Keratinocyte (primary cell): Measurements from ENCODE around the gene FSIP1. TPM values are rescaled to one million over a fixed set of nuclear protein-coding genes. Genes with fewer than 3 reads are reported as not detected.

Experiments used
- DNase-seq: peaks from one replicate; pipeline ENCODE4 v3.0.0-alpha.2; 2011; ENCODE audit warnings: low read depth, missing footprints, low spot score
- FAIRE-seq: peaks from 2 replicates; lab custom pipeline; 2011; peaks lifted over from hg19 to GRCh38; lab: Jason Lieb, UNC
- H2AFZ ChIP-seq: 2 replicates; pipeline ENCODE4 v1.6.0; 2012; ENCODE audit warnings: low read length, control low read depth, inconsistent platforms; ENCODE audit not compliant: control insufficient read depth
- H3K27ac ChIP-seq: 2 replicates; pipeline ENCODE4 v1.5.1; 2011; ENCODE audit warnings: low read length; ENCODE audit not compliant: control insufficient read depth, insufficient read depth
- H3K27me3 ChIP-seq: 3 replicates; pipeline ENCODE4 v1.6.0; 2011; ENCODE audit warnings: low read length; ENCODE audit not compliant: control insufficient read depth, insufficient read depth; ENCODE audit errors: extremely low read depth
- H3K36me3 ChIP-seq, 2 experiments: 2 replicates in 1 of 2; 3 replicates in 1 of 2; pipeline ENCODE4 v1.5.1; 2011; ENCODE audit warnings: low read length in 2 of 2, mild to moderate bottlenecking in 1 of 2; ENCODE audit not compliant: control insufficient read depth in 2 of 2, insufficient read depth in 2 of 2; ENCODE audit errors: extremely low read depth in 1 of 2
- H3K4me1 ChIP-seq: 3 replicates; pipeline ENCODE4 v1.5.1; 2011; ENCODE audit warnings: low read length; ENCODE audit not compliant: control insufficient read depth, insufficient read depth; ENCODE audit errors: extremely low read depth
- H3K4me2 ChIP-seq: 3 replicates; pipeline ENCODE4 v1.6.0; 2011; ENCODE audit warnings: low read depth, low read length; ENCODE audit not compliant: control insufficient read depth, insufficient read depth; ENCODE audit errors: extremely low read depth
- H3K4me3 ChIP-seq, 3 experiments: fragments of 200-600 bp in 1 of 3; sonication (generic) in 1 of 3; 2 replicates in 2 of 3; 3 replicates in 1 of 3; pipeline ENCODE4 v1.5.1; 2011 to 2016; ENCODE audit warnings: low read length in 3 of 3, mild to moderate bottlenecking in 3 of 3, control low read depth in 2 of 3, inconsistent platforms in 1 of 3, low read depth in 1 of 3, mixed read lengths in 1 of 3, mixed run types in 1 of 3, moderate library complexity in 1 of 3; ENCODE audit not compliant: control insufficient read depth in 2 of 3, insufficient read depth in 2 of 3; ENCODE audit errors: extremely low read depth in 1 of 3
- H3K79me2 ChIP-seq: 2 replicates; pipeline ENCODE4 v1.6.0; 2012; ENCODE audit warnings: low read length; ENCODE audit not compliant: control insufficient read depth, insufficient read depth
- H3K9ac ChIP-seq: 3 replicates; pipeline ENCODE4 v1.6.0; 2011; ENCODE audit warnings: low read length; ENCODE audit not compliant: control insufficient read depth, insufficient read depth; ENCODE audit errors: extremely low read depth
- H3K9me1 ChIP-seq: 3 replicates; pipeline ENCODE4 v1.6.0; 2011; ENCODE audit warnings: low read length; ENCODE audit not compliant: control insufficient read depth, insufficient read depth; ENCODE audit errors: extremely low read depth
- H3K9me3 ChIP-seq: 2 replicates; pipeline ENCODE4 v1.5.1; 2012; ENCODE audit warnings: low read depth, low read length; ENCODE audit not compliant: control insufficient read depth
- H4K20me1 ChIP-seq: 3 replicates; pipeline ENCODE4 v1.6.0; 2011; ENCODE audit warnings: low read length; ENCODE audit not compliant: control insufficient read depth, insufficient read depth; ENCODE audit errors: extremely low read depth
- CTCF ChIP-seq, 3 experiments: IDR thresholded peaks in 1 of 3; conservative IDR thresholded peaks in 1 of 3; optimal IDR thresholded peaks in 1 of 3; 2 replicates in 2 of 3; 3 replicates in 1 of 3; pipeline versions ENCODE3 to v1.5.1; 2011; ENCODE audit warnings: low read length in 3 of 3, mild to moderate bottlenecking in 3 of 3, moderate library complexity in 2 of 3, control low read depth in 1 of 3, inconsistent platforms in 1 of 3; ENCODE audit not compliant: insufficient read depth in 2 of 3; ENCODE audit errors: extremely low read depth in 1 of 3
- EZH2 ChIP-seq: IDR thresholded peaks from one replicate; pipeline ENCODE4 v1.6.1; 2012; ENCODE audit warnings: inconsistent platforms, mild to moderate bottlenecking, low read length, moderate library complexity
- dilution Hi-C: fragments of 300-500 bp; cut with MboI; formaldehyde crosslinking; loops from one replicate; pipeline ENCODE4 v1.7.0; 2020; ENCODE audit warnings: low sequenced_read_pairs; ENCODE audit not compliant: extremely low pct_ligation_motif_present
- polyA plus RNA-seq, 5 experiments: library from polyadenylated mRNA; depleted of rRNA in 3 of 5; stranded (reverse) in 3 of 5; stranded (forward) in 1 of 5; unstranded in 1 of 5; fragments of >200 nt; gene quantifications; 1 replicate in 1 of 5; 2 replicates in 3 of 5; 3 replicates in 1 of 5; pipeline versions ENCODE4 v1.2.1 to v1.2.3, GENCODE V29; 2011 to 2012; ENCODE audit warnings: missing spikeins in 2 of 5, low read depth in 1 of 5, low replicate concordance in 1 of 5

The FSIP1 gene
- polyA plus RNA-seq, 1 donor (not counting 4 experiments of a cell fraction or from before 2014, with no cell fraction given), result 1.5 TPM

- Histone ChIP-seq H3K36me3 (no peaks in the 10 kb centered on the region), H3K4me1 (no peaks in the 10 kb centered on the region), H3K27ac (no peak overlapping the region), H2AFZ (no peak overlapping the region), H3K9me1 (no peaks in the 10 kb centered on the region), H3K4me2 (no peak overlapping the region), H3K4me3 (no peak overlapping the region), H3K9ac (no peak overlapping the region), H3K79me2 (no peaks in the 10 kb centered on the region), H4K20me1 (no peaks in the 10 kb centered on the region), H3K27me3 (no peaks in the 10 kb centered on the region), H3K9me3 (no peaks in the 10 kb centered on the region)
- DNase-seq (peak; percentile 17), FAIRE-seq (peak; percentile 41)
- TF ChIP-seq CTCF (optimal IDR thresholded peaks at IDR 0.05 in 1 of 3, IDR thresholded peaks at IDR 0.05 in 1 of 3, conservative IDR thresholded peaks at IDR 0.05 in 1 of 3; ENCODE audit: extremely low read depth in 1 of 3, insufficient read depth in 2 of 3, low read length in 3 of 3), result peak in 2 of 3 experiments; percentile 40 to 57
- no peak for TF ChIP-seq EZH2
- dilution Hi-C loops, result loop anchor here (5.0 to 25.0 kb wide), 2 partner anchors 55 to 120 kb away; no protein-coding TSS in a partner anchor
Measured at GRCh38 chr15:39756806-39757522, 25.7 kb downstream of the FSIP1 start.

- Histone ChIP-seq H3K9me3 (no peaks in the 10 kb centered on the region), H3K36me3 (no peaks in the 10 kb centered on the region), H3K4me1 (peaks cover 5% of the 10 kb centered on the region), H3K9me1 (no peaks in the 10 kb centered on the region), H3K27ac (no peak overlapping the region), H3K4me2 (no peak overlapping the region), H3K4me3 (no peak overlapping the region), H3K9ac (no peak overlapping the region), H3K79me2 (no peaks in the 10 kb centered on the region), H2AFZ (no peak overlapping the region), H3K27me3 (no peaks in the 10 kb centered on the region), H4K20me1 (no peaks in the 10 kb centered on the region)
- TF ChIP-seq EZH2, result no peak
- no peak for TF ChIP-seq CTCF (optimal IDR thresholded peaks at IDR 0.05 in 1 of 3, IDR thresholded peaks at IDR 0.05 in 1 of 3, conservative IDR thresholded peaks at IDR 0.05 in 1 of 3; ENCODE audit: extremely low read depth in 1 of 3, insufficient read depth in 2 of 3, low read length in 3 of 3)
- dilution Hi-C loops, result loop anchor here (25.0 kb wide), 1 partner anchor 116 kb away; no protein-coding TSS in a partner anchor
- DNase-seq (no peak), FAIRE-seq (no peak)
Measured at GRCh38 chr15:39752991-39753390, 29.6 kb downstream of the FSIP1 start.
